ENCODE measurements around the gene CRYL1.

Gene CRYL1

DNA sequence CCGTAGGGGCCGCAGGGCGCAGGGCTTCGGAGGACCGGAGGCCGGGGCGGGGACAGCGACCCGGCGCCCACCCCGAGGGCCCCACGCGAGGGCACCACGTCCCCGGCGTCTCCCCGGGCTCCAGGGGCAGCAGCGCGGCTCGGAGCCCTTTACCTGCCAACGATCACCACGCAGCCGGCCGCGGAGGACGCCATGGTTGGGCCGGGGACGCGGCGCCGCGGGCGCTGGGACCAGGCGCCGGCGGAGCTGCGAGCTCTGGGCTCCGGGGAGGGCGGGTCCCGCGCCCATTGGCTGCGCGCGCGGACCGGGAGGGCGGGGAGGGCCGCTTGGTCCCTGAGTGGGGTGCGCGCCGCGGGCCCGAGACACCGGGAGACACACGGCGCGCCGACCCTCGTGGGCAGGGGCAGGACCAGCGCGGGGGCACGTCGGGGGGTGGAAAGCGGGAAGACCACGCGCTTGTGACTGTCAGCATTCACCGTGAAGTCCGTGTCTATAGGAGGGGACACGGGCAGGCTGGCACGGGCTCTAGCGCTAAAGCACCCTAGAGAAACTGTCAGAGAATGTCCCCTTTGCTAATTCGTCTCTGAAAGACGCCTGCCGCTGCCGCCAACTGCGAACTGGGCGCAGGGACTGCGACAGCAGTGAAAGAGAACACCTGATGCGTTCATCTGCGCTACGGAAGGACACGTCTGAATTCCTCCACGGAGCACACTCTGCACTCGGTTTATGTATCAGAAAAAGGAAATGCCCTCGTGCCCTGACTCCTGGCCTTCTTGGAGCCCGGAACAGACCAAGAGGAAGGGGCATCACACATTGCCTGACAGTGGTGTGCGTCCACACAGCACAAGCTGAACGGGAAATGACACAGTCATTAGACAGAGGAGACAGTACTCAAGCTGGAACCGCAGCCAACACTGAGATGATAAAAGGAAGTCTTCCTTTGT is at the start of gene CRYL1:
Gene CRYL1, minus strand, starts transcription at position 257 of the 944 bp plus-strand sequence. Its CDS starts 63 bp downstream, at position 194.
- peak; percentile 65 for DNase-seq (ENCODE audit: low read depth)
- H3K4me3 ChIP-seq (replicated peaks; ENCODE audit: low read depth, low read length) = peak within 1 kb of the TSS; percentile 75
- TF ChIP-seq, protein P1, sequence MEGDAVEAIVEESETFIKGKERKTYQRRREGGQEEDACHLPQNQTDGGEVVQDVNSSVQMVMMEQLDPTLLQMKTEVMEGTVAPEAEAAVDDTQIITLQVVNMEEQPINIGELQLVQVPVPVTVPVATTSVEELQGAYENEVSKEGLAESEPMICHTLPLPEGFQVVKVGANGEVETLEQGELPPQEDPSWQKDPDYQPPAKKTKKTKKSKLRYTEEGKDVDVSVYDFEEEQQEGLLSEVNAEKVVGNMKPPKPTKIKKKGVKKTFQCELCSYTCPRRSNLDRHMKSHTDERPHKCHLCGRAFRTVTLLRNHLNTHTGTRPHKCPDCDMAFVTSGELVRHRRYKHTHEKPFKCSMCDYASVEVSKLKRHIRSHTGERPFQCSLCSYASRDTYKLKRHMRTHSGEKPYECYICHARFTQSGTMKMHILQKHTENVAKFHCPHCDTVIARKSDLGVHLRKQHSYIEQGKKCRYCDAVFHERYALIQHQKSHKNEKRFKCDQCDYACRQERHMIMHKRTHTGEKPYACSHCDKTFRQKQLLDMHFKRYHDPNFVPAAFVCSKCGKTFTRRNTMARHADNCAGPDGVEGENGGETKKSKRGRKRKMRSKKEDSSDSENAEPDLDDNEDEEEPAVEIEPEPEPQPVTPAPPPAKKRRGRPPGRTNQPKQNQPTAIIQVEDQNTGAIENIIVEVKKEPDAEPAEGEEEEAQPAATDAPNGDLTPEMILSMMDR (IDR thresholded peaks at IDR 0.05; ENCODE audit: low read length, missing control alignments) = no peak

- TF ChIP-seq, protein P1 (IDR thresholded peaks at IDR 0.05; ENCODE audit: low read length, missing control alignments) = no peak
- H3K4me3 ChIP-seq (replicated peaks; ENCODE audit: low read depth, low read length) = no peak overlapping the region
- no peak for DNase-seq (ENCODE audit: low read depth)
Measured at GRCh38 chr13:20573636-20574035, 48.0 kb upstream of the CRYL1 start.

DNA sequence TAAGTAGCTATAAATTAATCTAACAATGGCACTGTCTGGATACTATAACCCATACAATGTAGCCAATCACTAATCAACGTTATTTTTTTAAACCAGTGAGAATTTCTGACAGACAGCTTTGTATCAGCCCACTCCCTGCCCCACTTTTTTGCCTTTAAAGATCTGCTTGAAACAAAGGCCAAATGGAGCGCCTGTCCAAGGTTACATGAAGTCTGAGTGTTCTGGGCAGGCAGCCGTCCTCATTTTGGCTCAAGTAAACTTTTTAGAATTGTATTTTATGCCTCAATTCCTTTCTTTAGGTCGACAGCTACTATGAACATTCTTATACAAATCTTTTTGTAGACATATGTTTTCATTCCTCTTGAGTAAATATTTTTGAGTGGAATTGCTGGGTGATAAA is 47.5 kb upstream of the CRYL1 start:
- no peak for DNase-seq (ENCODE audit: low read depth)
- H3K4me3 ChIP-seq (replicated peaks; ENCODE audit: low read depth, low read length) = no peak overlapping the region
- TF ChIP-seq, protein P1 (IDR thresholded peaks at IDR 0.05; ENCODE audit: low read length, missing control alignments) = no peak

DNA sequence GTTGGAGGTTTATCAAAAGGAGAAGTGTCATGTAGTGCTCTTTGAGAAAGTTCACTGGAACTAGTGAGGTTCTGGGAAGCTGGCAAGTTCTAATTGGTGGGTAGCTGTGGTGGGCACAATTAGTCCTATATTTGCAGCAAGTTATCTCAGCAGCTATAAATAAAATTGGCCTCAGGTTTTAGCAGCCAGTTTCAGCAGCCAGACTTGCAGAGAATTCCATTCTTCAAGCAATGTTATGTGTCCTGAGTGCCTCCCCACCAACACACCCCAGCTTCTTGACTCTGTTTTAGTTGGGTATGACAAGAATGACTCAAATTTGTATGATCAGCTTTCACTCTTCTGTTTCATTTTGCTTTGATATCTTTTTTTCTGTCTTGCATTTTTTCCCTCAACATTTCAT is 46.0 kb upstream of the CRYL1 start:
- H3K4me3 ChIP-seq (replicated peaks; ENCODE audit: low read depth, low read length) = no peak overlapping the region
- TF ChIP-seq, protein P1 (IDR thresholded peaks at IDR 0.05; ENCODE audit: low read length, missing control alignments) = no peak
- DNase-seq (ENCODE audit: low read depth) = no peak

- peak; percentile 87 for DNase-seq (ENCODE audit: low read depth)
- TF ChIP-seq, protein P1 (IDR thresholded peaks at IDR 0.05; ENCODE audit: low read length, missing control alignments) = no peak
- no peak overlapping the region for H3K4me3 ChIP-seq (replicated peaks; ENCODE audit: low read depth, low read length)
Measured at GRCh38 chr13:20570517-20570916, 44.9 kb upstream of the CRYL1 start.

GRCh38 chr13:20567881-20568528 is 42.3 kb upstream of the CRYL1 start:
- H3K4me3 ChIP-seq (replicated peaks; ENCODE audit: low read depth, low read length) = peak overlapping the region; percentile 75
- TF ChIP-seq, protein P1 (IDR thresholded peaks at IDR 0.05; ENCODE audit: low read length, missing control alignments) = no peak
- DNase-seq (ENCODE audit: low read depth) = no peak

Data from fibroblast of pulmonary artery (primary cell).